Measurements from ENCODE around the gene COX4I1.

GRCh38 chr16:85856079-85856478 is 56.6 kb downstream of the COX4I1 start:
- TF ChIP-seq CTCF (conservative IDR thresholded peaks at IDR 0.05; ENCODE audit: low read depth, low read length) (no peak), EZH2 (IDR thresholded peaks at IDR 0.05; ENCODE audit: borderline replicate concordance, low read depth, low read length, poor library complexity, severe bottlenecking) (no peak)

Data from A673 (cell line).